Gastroesophageal sphincter (tissue), 3 donors: ENCODE data around the gene HTR2A.

Experiments
- POLR2A ChIP-seq, 2 donors: fragments of 450-650 bp; IDR thresholded peaks; one replicate each; pipeline ENCODE4 v1.6.1; 2017; ENCODE audit warnings: antibody characterized with exemption in 2 of 2, mild to moderate bottlenecking in 2 of 2, moderate library complexity in 1 of 2
- POLR2AphosphoS5 ChIP-seq: sonication (generic); formaldehyde crosslinking; IDR thresholded peaks from one replicate; pipeline ENCODE4 v1.6.1; 2017; ENCODE audit warnings: antibody characterized with exemption
- TF ChIP-seq, protein P1 (sequence below), 4 experiments: fragments of 200-600 bp in 2 of 4; fragments of 450-650 bp in 2 of 4; sonication (generic) in 1 of 4; IDR thresholded peaks; one replicate each; pipeline ENCODE4 v1.5.1; 2017 to 2019; ENCODE audit warnings: antibody characterized with exemption in 4 of 4, mild to moderate bottlenecking in 2 of 4, moderate library complexity in 2 of 4

DNA sequence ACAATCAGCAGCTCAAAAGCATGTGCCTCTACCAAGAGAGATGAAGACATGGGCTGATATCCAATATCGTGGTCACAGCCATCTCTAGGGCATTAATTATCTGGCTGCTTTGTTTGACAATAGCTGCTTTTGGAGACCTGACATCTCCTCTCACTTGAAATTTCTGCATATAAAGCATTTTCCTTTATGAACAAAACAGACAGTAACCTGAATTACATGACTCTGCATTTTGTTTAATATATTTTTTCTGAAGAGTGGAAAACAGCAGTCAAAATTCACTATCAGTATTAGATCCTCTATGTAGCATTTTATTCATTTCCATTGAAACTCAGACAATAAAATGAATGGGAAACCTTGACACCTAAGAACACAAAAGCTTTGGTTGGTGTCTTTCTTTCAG lies 57.5 kb downstream of the HTR2A start:
- TF ChIP-seq, protein P1, sequence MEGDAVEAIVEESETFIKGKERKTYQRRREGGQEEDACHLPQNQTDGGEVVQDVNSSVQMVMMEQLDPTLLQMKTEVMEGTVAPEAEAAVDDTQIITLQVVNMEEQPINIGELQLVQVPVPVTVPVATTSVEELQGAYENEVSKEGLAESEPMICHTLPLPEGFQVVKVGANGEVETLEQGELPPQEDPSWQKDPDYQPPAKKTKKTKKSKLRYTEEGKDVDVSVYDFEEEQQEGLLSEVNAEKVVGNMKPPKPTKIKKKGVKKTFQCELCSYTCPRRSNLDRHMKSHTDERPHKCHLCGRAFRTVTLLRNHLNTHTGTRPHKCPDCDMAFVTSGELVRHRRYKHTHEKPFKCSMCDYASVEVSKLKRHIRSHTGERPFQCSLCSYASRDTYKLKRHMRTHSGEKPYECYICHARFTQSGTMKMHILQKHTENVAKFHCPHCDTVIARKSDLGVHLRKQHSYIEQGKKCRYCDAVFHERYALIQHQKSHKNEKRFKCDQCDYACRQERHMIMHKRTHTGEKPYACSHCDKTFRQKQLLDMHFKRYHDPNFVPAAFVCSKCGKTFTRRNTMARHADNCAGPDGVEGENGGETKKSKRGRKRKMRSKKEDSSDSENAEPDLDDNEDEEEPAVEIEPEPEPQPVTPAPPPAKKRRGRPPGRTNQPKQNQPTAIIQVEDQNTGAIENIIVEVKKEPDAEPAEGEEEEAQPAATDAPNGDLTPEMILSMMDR (IDR thresholded peaks at IDR 0.05) = no peak
- no peak for TF ChIP-seq POLR2A (IDR thresholded peaks at IDR 0.05)
- no peak for TF ChIP-seq POLR2AphosphoS5
